Measurements from ENCODE around the gene CDHR3. TPM values are rescaled to one million over a fixed set of nuclear protein-coding genes. Genes with fewer than 3 reads are reported as not detected.

CDHR3 gene
- total and polyA plus RNA-seq, 2 donors (not counting 3 experiments of a cell fraction or from before 2014, with no cell fraction given) = 0.46 to 2.3 TPM

DNA sequence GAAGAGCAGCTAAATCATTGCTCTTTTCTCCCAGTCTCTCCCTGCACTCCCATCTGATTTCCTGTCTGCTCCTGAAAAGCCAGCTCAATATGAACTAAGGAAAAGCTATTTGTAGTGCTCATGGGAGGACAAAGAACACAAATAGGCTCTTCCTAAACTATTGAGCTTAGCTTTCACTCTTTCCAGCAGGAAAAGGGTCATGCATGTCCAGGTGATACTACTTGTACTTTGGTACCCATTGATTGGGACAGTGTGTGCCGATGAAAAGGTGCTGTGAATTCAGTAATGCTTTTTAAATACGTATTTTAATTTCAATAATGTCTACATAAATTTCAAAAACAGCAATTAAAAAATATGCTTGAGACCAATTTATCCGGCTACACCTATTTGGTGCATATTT, 49.1 kb upstream of the CDHR3 start:
- no peaks in the 10 kb centered on the region for H3K9me3 ChIP-seq (replicated peaks; ENCODE audit: control insufficient read depth, insufficient read depth, low read length)

More for the DNA sequence above, 49.1 kb upstream of the CDHR3 start:
- POLR2A ChIA-PET = no interaction called here
- CTCF ChIA-PET = interaction anchor here (1.2 kb wide), 2 partner anchors 9 to 13 kb away, joined by 3 to 4 read pairs; no protein-coding TSS in a partner anchor
- Histone ChIP-seq H3K4me3 (replicated peaks in 1 of 3; ENCODE audit: insufficient read depth in 1 of 3, low read depth in 1 of 3, low read length in 3 of 3) (no peak overlapping the region), H3K36me3 (ENCODE audit: control insufficient read depth in 2 of 2, extremely low read depth in 1 of 2, insufficient read depth in 2 of 2, low read length in 2 of 2) (no peaks in the 10 kb centered on the region), H3K27me3 (ENCODE audit: control insufficient read depth in 2 of 2, insufficient read depth in 2 of 2, low read length in 2 of 2) (no peaks in the 10 kb centered on the region), H3K4me2 (ENCODE audit: insufficient read depth, low read length) (no peak overlapping the region), H4K20me1 (replicated peaks; ENCODE audit: control insufficient read depth, extremely low read depth, insufficient read depth, low read length) (no peaks in the 10 kb centered on the region), H3K9me1 (replicated peaks; ENCODE audit: control insufficient read depth, extremely low read depth, insufficient read depth, low read length) (no peaks in the 10 kb centered on the region), H3K4me1 (ENCODE audit: control insufficient read depth, extremely low read depth, insufficient read depth, low read length) (no peaks in the 10 kb centered on the region), H3K79me2 (ENCODE audit: control insufficient read depth, insufficient read depth, low read length) (no peaks in the 10 kb centered on the region), H3K9ac (replicated peaks; ENCODE audit: extremely low read depth, insufficient read depth, low read length) (no peak overlapping the region), H3K27ac (ENCODE audit: insufficient read depth, low read depth, low read length) (no peak overlapping the region), H2AFZ (ENCODE audit: low read depth, low read length) (no peak overlapping the region)
- dilution Hi-C loops (cut with MboI; ENCODE audit: extremely low pct_ligation_motif_present, low sequenced_read_pairs) (no loop called here), intact Hi-C loops (cut with micrococcal nuclease) (no loop called here)
- TF ChIP-seq FOS (IDR thresholded peaks at IDR 0.05; ENCODE audit: borderline replicate concordance, insufficient read depth, low read length) (no peak), MAX (IDR thresholded peaks at IDR 0.05; ENCODE audit: insufficient read depth, insufficient read length) (no peak), EZH2 (IDR thresholded peaks at IDR 0.05; ENCODE audit: borderline replicate concordance, low read depth, low read length, severe bottlenecking) (no peak), POLR2AphosphoS5 (IDR thresholded peaks at IDR 0.05; ENCODE audit: insufficient read depth, low read depth, low read length) (no peak), GATA2 (IDR thresholded peaks at IDR 0.05; ENCODE audit: insufficient read depth, insufficient read length, low read depth, low read length) (no peak), MYC (IDR thresholded peaks at IDR 0.05; ENCODE audit: low read depth, low read length) (no peak), POLR2A (IDR thresholded peaks at IDR 0.05; ENCODE audit: low read depth, low read length) (no peak), JUN (IDR thresholded peaks at IDR 0.05; ENCODE audit: borderline replicate concordance, insufficient read depth, insufficient read length, low read depth) (no peak)
- TF ChIP-seq, protein P1, sequence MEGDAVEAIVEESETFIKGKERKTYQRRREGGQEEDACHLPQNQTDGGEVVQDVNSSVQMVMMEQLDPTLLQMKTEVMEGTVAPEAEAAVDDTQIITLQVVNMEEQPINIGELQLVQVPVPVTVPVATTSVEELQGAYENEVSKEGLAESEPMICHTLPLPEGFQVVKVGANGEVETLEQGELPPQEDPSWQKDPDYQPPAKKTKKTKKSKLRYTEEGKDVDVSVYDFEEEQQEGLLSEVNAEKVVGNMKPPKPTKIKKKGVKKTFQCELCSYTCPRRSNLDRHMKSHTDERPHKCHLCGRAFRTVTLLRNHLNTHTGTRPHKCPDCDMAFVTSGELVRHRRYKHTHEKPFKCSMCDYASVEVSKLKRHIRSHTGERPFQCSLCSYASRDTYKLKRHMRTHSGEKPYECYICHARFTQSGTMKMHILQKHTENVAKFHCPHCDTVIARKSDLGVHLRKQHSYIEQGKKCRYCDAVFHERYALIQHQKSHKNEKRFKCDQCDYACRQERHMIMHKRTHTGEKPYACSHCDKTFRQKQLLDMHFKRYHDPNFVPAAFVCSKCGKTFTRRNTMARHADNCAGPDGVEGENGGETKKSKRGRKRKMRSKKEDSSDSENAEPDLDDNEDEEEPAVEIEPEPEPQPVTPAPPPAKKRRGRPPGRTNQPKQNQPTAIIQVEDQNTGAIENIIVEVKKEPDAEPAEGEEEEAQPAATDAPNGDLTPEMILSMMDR (IDR thresholded peaks at IDR 0.05; ENCODE audit: extremely low read depth in 1 of 2, insufficient read depth in 1 of 2, low read depth in 1 of 2, low read length in 2 of 2) = no peak
- DNase-seq (ENCODE audit: low read depth, low spot score) = no peak
- no TSS peak for BruUV-seq (replicated peaks)
- FAIRE-seq = no peak

All from endothelial cell of umbilical vein (primary cell).